Stimulated activated CD4-positive, alpha-beta T cell treated with anti-CD3 and anti-CD28 coated beads, TNF-alpha, amount 100 ng/mL, for 1 hour (primary cell): ENCODE measurements around the gene SPANXN4.

Source experiments
- DNase-seq, 3 donors: peaks; one replicate each; pipeline ENCODE4 v3.0.0-alpha.2; 2020; ENCODE audit warnings: low read depth in 3 of 3, low spot score in 1 of 3

The SPANXN4 gene

GRCh38 chrX:143025628-143026027, at the start of gene SPANXN4:
Gene SPANXN4 (plus strand): TSS chrX:143025928. CDS start chrX:143026015, 87 bp downstream.
- DNase-seq: no peak

- DNase-seq: no peak
These were observed 48.4 kb upstream of the SPANXN4 start for GRCh38 chrX:142977128-142977914.

GRCh38 chrX:142978130-142978684, 47.5 kb upstream of the SPANXN4 start:
- no peak for DNase-seq

GRCh38 chrX:142982679-142983078, 43.0 kb upstream of the SPANXN4 start:
- no peak for DNase-seq

GRCh38 chrX:142994988-142995387, 30.7 kb upstream of the SPANXN4 start:
- DNase-seq: no peak

GRCh38 chrX:142998447-142999198, 27.1 kb upstream of the SPANXN4 start:
- no peak for DNase-seq

- DNase-seq: no peak
These were observed 26.5 kb upstream of the SPANXN4 start for GRCh38 chrX:142999199-142999701.

GRCh38 chrX:143002206-143002605, 23.5 kb upstream of the SPANXN4 start:
- DNase-seq: no peak

GRCh38 chrX:143017272-143017671, 8.5 kb upstream of the SPANXN4 start:
- DNase-seq: no peak

- no peak for DNase-seq
These were observed 1.5 kb downstream of the SPANXN4 start for GRCh38 chrX:143027275-143027674.

- no peak for DNase-seq
These were observed 21.8 kb downstream of the SPANXN4 start for GRCh38 chrX:143047511-143047910.

- DNase-seq: no peak
These were observed 32.4 kb downstream of the SPANXN4 start for GRCh38 chrX:143058120-143058519.

- DNase-seq: no peak
These were observed 55.5 kb downstream of the SPANXN4 start for GRCh38 chrX:143081231-143081630.

GRCh38 chrX:143082537-143082936, 56.8 kb downstream of the SPANXN4 start:
- no peak for DNase-seq
